GM21390 (cell line): ENCODE results near the gene PSMB1.
"Not testable (repeated sequence)": the region's sequence is repeated elsewhere in the genome, so short reads cannot be mapped to it uniquely, and the experiment has no call there.

Source experiments
- ATAC-seq: cut with Tn5 transposase; IDR thresholded peaks from one replicate; pipeline ENCODE4 v1.9.1; 2021; ENCODE audit not compliant: unreplicated experiment

The PSMB1 gene

GRCh38 chr6:170504479-170504878, 48.6 kb downstream of the PSMB1 start:
- ATAC-seq, result no peak

DNA sequence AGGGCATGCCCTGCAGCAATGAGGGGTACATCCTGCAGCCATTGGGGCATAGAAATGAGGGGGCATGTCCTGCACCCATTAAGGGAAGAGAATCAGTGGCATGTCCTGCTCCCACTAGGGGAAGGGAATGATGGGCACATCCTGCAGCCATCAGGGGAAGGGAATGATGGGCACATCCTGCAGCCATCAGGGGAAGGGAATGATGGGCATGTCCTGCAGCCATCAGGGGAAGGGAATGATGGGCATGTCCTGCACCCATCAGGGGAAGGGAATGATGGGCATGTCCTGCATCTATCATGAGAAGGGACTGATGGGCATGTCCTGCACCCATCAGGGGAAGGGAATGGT, 49.7 kb downstream of the PSMB1 start:
- no peak for ATAC-seq

- ATAC-seq, result not testable (repeated sequence)
These were observed 50.2 kb downstream of the PSMB1 start for GRCh38 chr6:170502733-170503413.

DNA sequence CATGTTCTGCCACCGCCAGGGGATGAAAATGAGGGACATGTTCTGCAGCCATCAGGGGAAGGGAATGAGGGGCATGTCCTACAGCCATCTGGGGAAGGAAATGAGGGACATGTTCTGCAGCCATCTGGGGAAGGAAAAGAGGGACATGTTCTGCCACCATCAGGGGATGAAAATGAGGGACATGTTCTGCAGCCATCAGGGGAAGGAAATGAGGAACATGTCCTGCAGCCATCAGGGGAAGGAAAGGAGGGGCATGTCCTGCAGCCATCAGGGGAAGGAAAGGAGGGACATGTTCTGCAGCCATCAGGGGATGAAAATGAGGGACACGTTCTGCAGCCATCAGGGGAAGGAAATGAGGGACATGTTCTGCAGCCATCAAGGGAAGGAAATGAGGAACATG, 50.8 kb downstream of the PSMB1 start:
- not testable (repeated sequence) for ATAC-seq

- ATAC-seq, result no peak
These were observed 52.0 kb downstream of the PSMB1 start for GRCh38 chr6:170500955-170501590.

GRCh38 chr6:170497841-170498301, 55.2 kb downstream of the PSMB1 start:
- ATAC-seq, result no peak

DNA sequence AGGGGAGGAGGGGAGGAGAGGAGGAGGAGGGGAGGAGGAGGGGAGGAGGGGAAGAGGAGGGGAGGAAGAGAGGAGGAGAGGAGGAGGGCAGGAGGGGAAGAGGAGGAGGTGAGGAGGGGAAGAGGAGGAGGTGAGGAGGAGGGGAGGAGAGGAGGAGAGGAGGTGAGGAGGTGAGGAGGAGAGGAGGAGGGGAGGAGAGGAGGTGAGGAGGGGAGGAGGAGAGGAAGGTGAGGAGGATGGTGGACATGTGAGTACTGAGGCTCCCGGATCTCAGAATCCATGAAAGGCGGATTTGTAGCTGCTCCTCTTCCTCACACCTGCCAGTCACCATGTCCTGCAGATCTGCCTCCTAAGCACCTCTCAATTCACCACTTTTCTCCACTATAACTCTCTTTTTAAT, 59.8 kb downstream of the PSMB1 start:
- ATAC-seq, result no peak

DNA sequence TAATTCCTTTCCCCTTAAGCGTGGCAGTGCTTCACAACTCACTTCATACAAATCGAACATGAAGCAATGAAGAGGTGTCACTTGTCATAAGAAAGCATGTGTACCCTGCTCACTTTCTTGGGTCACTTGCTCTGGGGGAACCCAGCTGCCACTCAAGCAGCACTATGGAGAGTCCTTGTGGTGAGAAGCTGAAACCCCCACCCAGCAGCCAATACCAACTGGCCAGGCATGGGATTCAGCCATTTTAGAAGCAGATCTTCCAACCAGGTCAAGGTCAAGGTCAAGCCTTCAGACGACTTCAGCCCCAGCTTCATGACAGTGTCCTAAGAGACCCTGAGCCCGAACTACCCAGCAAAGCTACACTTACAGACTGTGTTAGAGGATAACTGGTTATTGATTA, 62.8 kb downstream of the PSMB1 start:
- no peak for ATAC-seq

DNA sequence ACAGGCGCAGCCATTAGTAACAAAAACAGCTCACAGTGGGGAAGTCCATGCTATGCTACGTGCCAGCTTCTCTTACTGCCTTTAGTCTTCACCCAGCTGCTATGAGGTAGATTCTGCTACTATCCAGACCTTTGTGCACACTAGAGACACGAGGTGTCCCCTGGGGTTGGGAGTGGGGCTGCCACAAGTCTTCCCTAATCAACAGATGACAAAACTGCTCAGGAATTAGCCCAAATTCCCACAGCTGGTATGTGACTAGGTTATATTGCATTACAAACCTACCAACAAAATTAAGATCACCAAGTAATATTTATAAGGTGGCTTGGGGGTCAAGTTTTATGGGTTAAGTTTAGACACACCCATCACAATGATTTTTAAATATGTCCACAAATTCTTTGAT, 63.3 kb downstream of the PSMB1 start:
- ATAC-seq, result no peak

- ATAC-seq, result no peak
These were observed 65.3 kb downstream of the PSMB1 start for GRCh38 chr6:170487707-170488329.

- ATAC-seq, result no peak
These were observed 67.9 kb downstream of the PSMB1 start for GRCh38 chr6:170485159-170485558.
